ENCODE measurements around the gene CCDC141.

DNA sequence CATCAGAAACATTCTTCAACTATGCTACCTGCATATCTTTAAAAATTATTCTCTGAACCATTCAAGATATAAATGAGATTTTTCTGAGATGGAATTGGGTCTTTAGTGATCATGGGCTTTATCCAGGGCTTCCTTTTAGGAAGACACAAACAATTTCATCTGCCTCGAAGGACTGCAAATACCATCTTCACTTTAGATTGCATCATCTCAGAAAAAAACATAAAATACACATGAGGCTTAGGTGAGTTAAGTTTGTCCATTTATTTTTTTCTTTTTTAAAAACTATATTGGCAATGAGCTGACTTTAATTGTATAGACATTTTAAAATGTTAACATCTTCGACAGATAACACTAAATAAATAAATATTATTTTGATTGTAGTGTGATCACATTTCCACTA lies 262.8 kb downstream of the CCDC141 start:
- TF ChIP-seq, protein P1, sequence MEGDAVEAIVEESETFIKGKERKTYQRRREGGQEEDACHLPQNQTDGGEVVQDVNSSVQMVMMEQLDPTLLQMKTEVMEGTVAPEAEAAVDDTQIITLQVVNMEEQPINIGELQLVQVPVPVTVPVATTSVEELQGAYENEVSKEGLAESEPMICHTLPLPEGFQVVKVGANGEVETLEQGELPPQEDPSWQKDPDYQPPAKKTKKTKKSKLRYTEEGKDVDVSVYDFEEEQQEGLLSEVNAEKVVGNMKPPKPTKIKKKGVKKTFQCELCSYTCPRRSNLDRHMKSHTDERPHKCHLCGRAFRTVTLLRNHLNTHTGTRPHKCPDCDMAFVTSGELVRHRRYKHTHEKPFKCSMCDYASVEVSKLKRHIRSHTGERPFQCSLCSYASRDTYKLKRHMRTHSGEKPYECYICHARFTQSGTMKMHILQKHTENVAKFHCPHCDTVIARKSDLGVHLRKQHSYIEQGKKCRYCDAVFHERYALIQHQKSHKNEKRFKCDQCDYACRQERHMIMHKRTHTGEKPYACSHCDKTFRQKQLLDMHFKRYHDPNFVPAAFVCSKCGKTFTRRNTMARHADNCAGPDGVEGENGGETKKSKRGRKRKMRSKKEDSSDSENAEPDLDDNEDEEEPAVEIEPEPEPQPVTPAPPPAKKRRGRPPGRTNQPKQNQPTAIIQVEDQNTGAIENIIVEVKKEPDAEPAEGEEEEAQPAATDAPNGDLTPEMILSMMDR (IDR thresholded peaks at IDR 0.05; ENCODE audit: low read length): no peak
- TF ChIP-seq EZH2 (optimal IDR thresholded peaks at IDR 0.05; ENCODE audit: low read depth, low read length): no peak

Data from MM.1S (cell line).